GM21786 (cell line): ENCODE measurements around the gene RIT2.
"Not testable (repeated sequence)": the region's sequence is repeated elsewhere in the genome, so short reads cannot be mapped to it uniquely, and the experiment has no call there.

Experiments
- ATAC-seq: cut with Tn5 transposase; IDR thresholded peaks from one replicate; pipeline ENCODE4 v1.9.1; 2021; ENCODE audit not compliant: unreplicated experiment

RIT2 gene

DNA sequence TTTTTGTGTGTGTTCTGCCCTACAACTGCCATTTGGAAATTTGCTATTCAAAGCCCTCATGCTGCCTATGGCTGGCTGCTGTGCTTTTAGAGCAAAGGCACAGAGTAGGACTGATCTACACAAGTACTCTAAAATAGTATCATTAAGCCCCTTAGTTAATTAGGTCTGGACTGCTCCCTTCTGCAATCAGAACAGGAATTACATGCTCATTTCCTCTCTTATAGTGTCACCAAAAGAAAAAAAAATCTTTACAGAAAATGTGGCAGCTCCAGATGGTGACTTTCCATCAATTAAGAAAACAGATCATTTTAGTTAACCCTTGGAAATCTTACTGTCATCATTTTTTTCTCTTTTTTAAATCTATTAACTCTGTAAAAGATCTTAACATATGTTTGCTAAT, 337.5 kb downstream of the RIT2 start:
- no peak for ATAC-seq

- ATAC-seq, result no peak
Measured at GRCh38 chr18:42773870-42774269, 341.6 kb downstream of the RIT2 start.

DNA sequence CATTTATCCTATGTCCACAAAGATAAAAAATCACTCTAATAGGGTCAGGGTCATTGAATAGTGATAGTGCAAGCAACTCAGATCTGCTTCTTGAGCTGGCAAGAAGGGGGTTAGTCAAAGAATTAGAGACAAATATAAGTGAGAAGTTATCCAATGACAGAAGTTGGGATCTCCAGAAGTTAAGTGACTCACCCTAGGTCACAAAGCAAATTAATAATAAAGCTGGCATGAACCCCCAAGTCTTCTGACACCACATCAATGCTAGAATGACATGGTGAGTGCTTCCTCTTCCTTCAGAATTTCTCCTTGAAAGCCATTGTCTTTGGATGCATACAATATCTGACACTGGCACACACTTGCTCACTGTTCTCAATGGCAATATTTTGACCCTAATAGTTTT, 343.5 kb downstream of the RIT2 start:
- no peak for ATAC-seq

- ATAC-seq, result no peak
Measured at GRCh38 chr18:42765302-42765701, 350.2 kb downstream of the RIT2 start.

DNA sequence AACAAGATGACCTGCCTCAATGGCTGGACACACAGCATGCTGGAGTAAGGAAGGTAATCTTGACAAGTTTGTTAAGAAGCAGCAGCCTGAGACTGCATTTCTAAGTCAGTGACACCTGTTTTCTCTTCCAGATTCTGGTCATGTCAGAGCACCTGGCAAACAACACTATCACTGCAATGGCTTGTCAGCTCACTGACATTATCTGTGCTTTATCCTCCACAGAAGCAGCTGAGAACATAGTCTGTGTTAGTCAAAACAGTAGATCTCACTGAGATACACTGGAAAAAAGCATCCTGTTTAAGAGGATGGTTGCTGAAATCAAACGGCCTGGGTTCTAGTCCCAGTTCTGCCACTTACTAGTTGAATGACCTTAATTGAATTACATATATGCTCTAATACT, 355.2 kb downstream of the RIT2 start:
- ATAC-seq, result no peak

GRCh38 chr18:42758852-42759251, 356.6 kb downstream of the RIT2 start:
- ATAC-seq, result no peak

DNA sequence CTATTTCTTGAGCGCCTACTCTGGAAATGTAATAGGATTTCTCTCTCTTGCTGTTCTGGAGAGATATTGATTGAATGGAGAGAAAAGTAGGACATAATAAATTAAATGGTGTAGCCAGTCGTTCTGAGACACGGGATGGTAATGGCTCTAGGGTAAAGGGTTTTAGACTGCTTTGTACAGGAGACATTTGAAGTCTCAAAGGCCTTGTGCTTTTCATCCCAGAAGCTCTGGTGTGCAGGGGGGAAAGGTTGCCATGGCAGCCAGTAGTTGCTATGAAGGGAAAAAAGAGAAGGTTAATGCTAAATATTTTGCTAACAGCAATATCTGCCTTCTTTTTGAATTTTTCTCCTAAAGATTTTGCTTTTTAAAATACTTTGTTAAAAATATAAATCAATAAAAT, 359.3 kb downstream of the RIT2 start:
- no peak for ATAC-seq

GRCh38 chr18:42752916-42753315, 362.6 kb downstream of the RIT2 start:
- no peak for ATAC-seq

- ATAC-seq, result no peak
Measured at GRCh38 chr18:42746794-42747193, 368.7 kb downstream of the RIT2 start.

- ATAC-seq, result no peak
Measured at GRCh38 chr18:42745931-42746330, 369.6 kb downstream of the RIT2 start.

- no peak for ATAC-seq
Measured at GRCh38 chr18:42745171-42745570, 370.3 kb downstream of the RIT2 start.

DNA sequence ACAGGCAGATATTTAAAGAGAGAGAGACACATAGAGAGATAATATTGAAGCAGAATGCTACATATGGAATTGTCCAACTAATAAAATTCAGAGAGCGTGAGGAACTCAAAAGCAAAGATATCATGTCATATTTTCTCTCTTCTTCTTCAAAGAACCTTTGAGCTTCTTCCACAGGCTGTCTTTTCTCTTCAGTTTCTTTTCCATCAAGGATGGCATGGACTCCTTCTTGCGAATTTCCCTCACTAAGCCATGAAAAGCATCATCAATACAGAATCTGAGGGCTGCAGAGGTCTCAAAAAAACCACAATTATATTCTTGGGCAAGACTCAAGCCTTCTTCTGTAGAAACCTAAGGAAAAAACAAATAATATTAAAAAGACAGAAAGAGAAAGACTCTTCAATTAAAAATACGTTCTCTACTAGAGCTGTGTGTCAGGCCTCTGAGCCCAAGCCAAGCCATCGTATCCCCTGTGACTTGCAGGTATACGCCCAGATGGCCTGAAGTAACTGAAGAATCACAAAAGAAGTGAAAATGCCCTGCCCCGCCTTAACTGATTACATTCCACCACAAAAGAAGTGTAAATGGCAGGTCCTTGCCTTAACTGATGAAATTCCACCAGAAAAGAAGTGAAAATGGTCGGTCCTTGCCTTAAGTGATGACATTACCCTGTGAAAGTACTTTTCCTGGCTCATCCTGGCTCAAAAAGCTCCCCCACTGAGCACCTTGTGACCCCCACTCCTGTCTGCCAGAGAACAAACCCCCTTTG, 371.9 kb downstream of the RIT2 start:
- ATAC-seq, result no peak

DNA sequence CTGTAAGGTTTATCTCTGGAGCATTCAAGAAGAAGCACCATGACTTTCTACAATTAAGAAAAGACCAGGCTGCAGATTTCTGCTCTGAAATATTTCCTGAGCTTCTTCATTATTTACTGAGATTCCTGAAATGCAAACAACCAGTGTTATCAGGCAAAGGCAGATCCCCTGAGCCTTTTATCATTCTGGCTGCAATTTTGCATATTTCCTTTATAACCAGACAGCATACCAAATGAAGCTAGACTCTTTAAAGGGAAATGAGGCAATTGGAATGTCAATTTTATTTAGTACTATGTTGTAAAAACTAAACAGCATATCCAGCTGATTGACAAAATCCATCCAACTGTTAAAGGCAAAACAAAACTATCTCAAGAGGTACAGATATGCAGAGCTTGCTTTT, 372.5 kb downstream of the RIT2 start:
- no peak for ATAC-seq

GRCh38 chr18:42742474-42742873, 373.0 kb downstream of the RIT2 start:
- no peak for ATAC-seq

DNA sequence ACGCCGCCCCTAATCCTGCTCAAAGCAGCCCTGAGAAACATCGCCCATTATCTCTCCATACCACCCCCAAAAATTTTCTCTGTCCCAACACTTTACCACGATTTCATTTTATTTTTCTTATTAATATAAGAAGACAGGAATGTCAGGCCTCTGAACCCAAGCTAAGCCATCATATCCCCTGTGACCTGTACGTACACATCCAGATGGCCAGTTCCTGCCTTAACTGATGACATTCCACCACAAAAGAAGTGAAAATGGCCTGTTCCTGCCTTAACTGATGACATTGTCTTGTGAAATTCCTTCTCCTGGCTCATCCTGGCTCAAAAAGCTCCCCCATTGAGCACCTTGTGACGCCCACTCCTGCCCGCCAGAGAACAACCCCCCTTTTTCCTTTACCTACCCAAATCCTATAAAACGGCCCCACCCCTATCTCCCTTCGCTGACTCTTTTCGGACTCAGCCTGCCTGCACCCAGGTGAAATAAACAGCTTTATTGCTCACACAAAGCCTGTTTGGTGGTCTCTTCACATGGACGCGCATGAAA, 373.6 kb downstream of the RIT2 start:
- not testable (repeated sequence) for ATAC-seq

DNA sequence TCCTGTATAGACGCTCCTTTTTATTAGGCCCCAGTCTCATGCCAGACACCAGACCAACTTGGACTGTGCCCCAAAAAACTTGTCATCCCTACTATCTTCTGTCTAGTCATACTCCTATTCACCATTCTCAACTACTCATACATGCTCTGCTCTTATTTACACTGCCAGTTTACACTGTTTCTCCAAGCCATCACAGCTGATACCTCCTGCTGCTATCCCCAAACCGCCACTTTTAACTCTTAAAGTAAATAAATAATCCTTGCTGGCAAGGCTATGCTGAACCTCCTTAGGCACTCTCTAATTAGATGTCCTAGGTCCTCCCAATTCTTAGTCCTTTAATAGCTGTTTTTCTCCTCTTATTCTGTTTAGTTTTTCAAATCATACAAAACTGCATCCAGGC, 374.2 kb downstream of the RIT2 start:
- ATAC-seq, result not testable (repeated sequence)

GRCh38 chr18:42736074-42736473, 379.4 kb downstream of the RIT2 start:
- no peak for ATAC-seq

DNA sequence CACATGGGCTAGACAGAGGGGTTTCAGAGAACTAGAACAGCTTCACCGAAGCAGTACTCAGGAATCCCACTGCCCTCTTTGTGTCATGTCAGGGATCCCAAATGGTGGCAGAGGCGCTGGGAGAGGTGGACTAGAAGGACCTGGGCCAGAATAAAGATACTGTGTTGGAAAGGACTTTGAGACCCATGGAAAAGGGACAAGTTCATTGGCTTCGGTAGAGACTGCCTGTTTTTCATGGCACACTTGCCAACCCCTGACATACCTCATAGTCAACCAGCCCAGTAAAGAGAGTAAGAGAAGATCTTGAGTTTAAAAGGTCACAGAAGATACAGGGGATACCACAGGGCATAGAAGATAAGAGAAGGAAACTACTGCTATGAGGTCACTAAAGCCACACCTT, 381.0 kb downstream of the RIT2 start:
- ATAC-seq, result no peak

GRCh38 chr18:42730272-42730671, 385.2 kb downstream of the RIT2 start:
- no peak for ATAC-seq

DNA sequence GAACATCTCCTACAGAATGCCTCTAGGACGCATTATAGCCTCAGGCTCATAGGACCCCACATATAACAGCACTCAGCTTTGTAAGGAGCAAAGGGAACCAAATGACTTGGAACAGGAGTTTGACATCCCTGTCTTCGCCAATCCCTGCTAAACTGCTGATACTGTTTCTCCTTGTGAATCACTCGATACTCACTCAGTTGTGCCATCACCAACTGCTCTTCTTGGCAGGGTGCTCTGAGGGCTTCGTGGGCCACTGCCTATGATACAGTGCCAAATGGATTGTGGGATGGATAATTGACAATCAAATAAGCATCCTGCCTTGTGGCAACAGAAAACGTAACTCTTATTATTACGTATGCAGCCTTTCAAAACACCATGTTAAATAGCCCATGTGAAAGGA, 396.3 kb downstream of the RIT2 start:
- ATAC-seq, result no peak

GRCh38 chr18:42712065-42712464, 403.4 kb downstream of the RIT2 start:
- no peak for ATAC-seq

- no peak for ATAC-seq
Measured at GRCh38 chr18:42707080-42707479, 408.4 kb downstream of the RIT2 start.

GRCh38 chr18:42706618-42707017, 408.9 kb downstream of the RIT2 start:
- no peak for ATAC-seq
